H1 (cell line): ENCODE results near the gene RNF208. TPM values are rescaled to one million over a fixed set of nuclear protein-coding genes. Genes with fewer than 3 reads are reported as not detected.

Experiments
- CTCF ChIA-PET: fragments of 300-600 bp; sonication (Branson Sonifier 250); formaldehyde crosslinking; loops from one replicate; lab custom pipeline; 2021; ENCODE audit not compliant: partially characterized antibody; lab: Charles Lee
- POLR2A ChIA-PET: fragments of 300-600 bp; sonication (Branson Sonifier 250); formaldehyde crosslinking; loops from one replicate; lab custom pipeline; 2021; ENCODE audit warnings: inconsistent platforms; ENCODE audit not compliant: partially characterized antibody; lab: Charles Lee
- DNase-seq, 2 experiments: peaks; one replicate each; pipeline versions ENCODE4 v3.0.0 to v3.0.0-alpha.2; 2010 to 2022; ENCODE audit warnings: low spot score in 2 of 2, low read depth in 1 of 2, mixed read lengths in 1 of 2
- FAIRE-seq: peaks from 2 replicates; lab custom pipeline; 2011; peaks lifted over from hg19 to GRCh38; lab: Jason Lieb, UNC
- H2AFZ ChIP-seq: 2 replicates; pipeline ENCODE4 v1.8.1; 2012; ENCODE audit warnings: low read length, inconsistent platforms
- H2AK5ac ChIP-seq: 2 replicates; pipeline ENCODE4 v1.6.1; 2013; ENCODE audit warnings: low read depth, low read length
- H2BK120ac ChIP-seq: replicated peaks from 2 replicates; pipeline ENCODE3; 2013; ENCODE audit warnings: low read depth, low read length, inconsistent platforms
- H2BK12ac ChIP-seq: 2 replicates; pipeline ENCODE4 v1.6.1; 2013; ENCODE audit warnings: low read depth, low read length
- H2BK15ac ChIP-seq: 2 replicates; pipeline ENCODE4 v1.6.1; 2013; ENCODE audit warnings: low read length
- H2BK20ac ChIP-seq: 2 replicates; pipeline ENCODE4 v1.6.1; 2013; ENCODE audit warnings: low read length
- H2BK5ac ChIP-seq: 2 replicates; pipeline ENCODE4 v1.6.1; 2013; ENCODE audit warnings: low read depth, low read length
- H3K14ac ChIP-seq: 2 replicates; pipeline ENCODE4 v1.6.1; 2013; ENCODE audit warnings: inconsistent platforms; ENCODE audit not compliant: insufficient read length
- H3K18ac ChIP-seq: 2 replicates; pipeline ENCODE4 v1.6.1; 2013; ENCODE audit warnings: low read length; ENCODE audit errors: extremely low read depth
- H3K23ac ChIP-seq: 2 replicates; pipeline ENCODE4 v1.6.1; 2013; ENCODE audit warnings: inconsistent platforms; ENCODE audit not compliant: insufficient read length
- H3K23me2 ChIP-seq: 2 replicates; pipeline ENCODE4 v1.6.1; 2013; ENCODE audit warnings: low read depth, low read length
- H3K27ac ChIP-seq: 2 replicates; pipeline ENCODE4 v1.6.1; 2011; ENCODE audit warnings: low read depth, low read length, inconsistent platforms
- H3K27me3 ChIP-seq, 4 experiments: replicated peaks in 1 of 4; 1 replicate in 1 of 4; 2 replicates in 3 of 4; pipeline versions ENCODE4 v1.6.1 to v1.8.1; 2011 to 2013; ENCODE audit warnings: low read length in 3 of 4, mild to moderate bottlenecking in 3 of 4, inconsistent platforms in 2 of 4, mixed read lengths in 2 of 4, moderate library complexity in 1 of 4; ENCODE audit not compliant: control insufficient read depth in 3 of 4, insufficient read depth in 3 of 4; ENCODE audit errors: extremely low read depth in 1 of 4
- H3K36me3 ChIP-seq, 4 experiments: 2 replicates each; pipeline versions ENCODE4 v1.6.1 to v1.8.1; 2011 to 2013; ENCODE audit warnings: mild to moderate bottlenecking in 4 of 4, low read length in 3 of 4, moderate library complexity in 2 of 4, control low read depth in 1 of 4, inconsistent platforms in 1 of 4; ENCODE audit not compliant: insufficient read depth in 4 of 4, control insufficient read depth in 2 of 4
- H3K4ac ChIP-seq: replicated peaks from 2 replicates; pipeline ENCODE3; 2013; ENCODE audit warnings: low read length, low read depth, mixed read lengths, inconsistent platforms; ENCODE audit not compliant: insufficient read length
- H3K4me1 ChIP-seq, 4 experiments: replicated peaks in 1 of 4; 1 replicate in 1 of 4; 2 replicates in 3 of 4; pipeline versions ENCODE4 v1.6.1 to v1.8.1; 2011 to 2013; ENCODE audit warnings: low read length in 3 of 4, inconsistent platforms in 2 of 4, mixed read lengths in 1 of 4; ENCODE audit not compliant: insufficient read depth in 4 of 4, control insufficient read depth in 3 of 4
- H3K4me2 ChIP-seq, 2 experiments: 2 replicates each; pipeline versions ENCODE4 v1.6.1 to v1.8.1; 2011 to 2013; ENCODE audit warnings: low read depth in 2 of 2, low read length in 2 of 2, control low read depth in 1 of 2, inconsistent platforms in 1 of 2, mild to moderate bottlenecking in 1 of 2; ENCODE audit not compliant: insufficient read depth in 1 of 2
- H3K4me3 ChIP-seq, 4 experiments: fragments of 200-600, 300-600 bp in 1 of 4; sonication (generic), shearing (Covaris generic), sonication (Bioruptor Twin) in 1 of 4; 2 replicates each; pipeline versions ENCODE4 v1.5.1 to v1.8.1; 2011 to 2016; ENCODE audit warnings: low read length in 4 of 4, low read depth in 3 of 4, control low read depth in 2 of 4, inconsistent platforms in 2 of 4, mild to moderate bottlenecking in 2 of 4, mixed read lengths in 1 of 4, moderate library complexity in 1 of 4; ENCODE audit not compliant: insufficient read depth in 2 of 4; ENCODE audit errors: extremely low read depth in 1 of 4
- H3K56ac ChIP-seq: replicated peaks from 2 replicates; pipeline ENCODE3; 2013; ENCODE audit warnings: low read depth, mild to moderate bottlenecking, mixed read lengths, low read length, inconsistent platforms; ENCODE audit not compliant: insufficient read length
- H3K79me1 ChIP-seq: 2 replicates; pipeline ENCODE4 v1.6.1; 2013; ENCODE audit warnings: low read depth, low read length, control low read depth
- H3K79me2 ChIP-seq, 2 experiments: 2 replicates each; pipeline versions ENCODE4 v1.6.1 to v1.8.1; 2012 to 2013; ENCODE audit warnings: low read length in 2 of 2, mild to moderate bottlenecking in 2 of 2, inconsistent platforms in 1 of 2; ENCODE audit not compliant: insufficient read depth in 2 of 2, control insufficient read depth in 1 of 2
- H3K9ac ChIP-seq, 4 experiments: replicated peaks in 1 of 4; 1 replicate in 1 of 4; 2 replicates in 3 of 4; pipeline versions ENCODE4 v1.6.1 to v1.8.1; 2011 to 2013; ENCODE audit warnings: low read depth in 3 of 4, low read length in 3 of 4, control low read depth in 2 of 4, mild to moderate bottlenecking in 2 of 4, moderate library complexity in 2 of 4, inconsistent platforms in 1 of 4; ENCODE audit errors: extremely low read depth in 1 of 4
- H3K9me3 ChIP-seq, 2 experiments: 2 replicates each; pipeline versions ENCODE4 v1.6.1 to v1.8.1; 2012 to 2013; ENCODE audit warnings: mild to moderate bottlenecking in 2 of 2, moderate library complexity in 2 of 2, control low read depth in 1 of 2, inconsistent platforms in 1 of 2, low read depth in 1 of 2, low read length in 1 of 2, mixed read lengths in 1 of 2; ENCODE audit not compliant: insufficient read depth in 2 of 2
- H4K20me1 ChIP-seq, 2 experiments: replicated peaks in 1 of 2; 2 replicates each; pipeline versions ENCODE3 to v1.8.1; 2011 to 2013; ENCODE audit warnings: inconsistent platforms in 2 of 2, low read length in 2 of 2, mild to moderate bottlenecking in 1 of 2; ENCODE audit not compliant: insufficient read depth in 2 of 2, control insufficient read depth in 1 of 2
- H4K5ac ChIP-seq: 2 replicates; pipeline ENCODE4 v1.6.1; 2013; ENCODE audit warnings: low read length, low read depth, mixed read lengths, inconsistent platforms; ENCODE audit not compliant: insufficient read length
- H4K8ac ChIP-seq: 2 replicates; pipeline ENCODE4 v1.8.0; 2013; ENCODE audit warnings: mild to moderate bottlenecking, moderate library complexity, low read length, inconsistent platforms; ENCODE audit not compliant: insufficient read depth; ENCODE audit errors: extremely low read depth
- H4K91ac ChIP-seq: replicated peaks from 2 replicates; pipeline ENCODE3; 2013; ENCODE audit warnings: low read length, mixed read lengths, inconsistent platforms; ENCODE audit not compliant: insufficient read length
- EZH2 ChIP-seq: fragments of 200-600 bp; sonication (generic); IDR thresholded peaks from 2 replicates; pipeline ENCODE4 v1.7.1; 2012; ENCODE audit warnings: low read depth, mild to moderate bottlenecking, moderate library complexity, low read length, inconsistent platforms; ENCODE audit not compliant: severe bottlenecking
- HDAC2 ChIP-seq, 2 experiments: fragments of 300-600 bp in 1 of 2; sonication (generic) in 1 of 2; IDR thresholded peaks; 2 replicates each; pipeline ENCODE4 v1.6.1; 2011 to 2012; ENCODE audit warnings: low read depth in 2 of 2, low read length in 2 of 2, mild to moderate bottlenecking in 2 of 2, moderate library complexity in 2 of 2, borderline replicate concordance in 1 of 2, inconsistent platforms in 1 of 2
- JUN ChIP-seq: IDR thresholded peaks from 2 replicates; pipeline ENCODE4 v1.6.1; 2011; ENCODE audit warnings: low read depth, mild to moderate bottlenecking, improper control_type of control experiment, low read length
- KDM4A ChIP-seq: IDR thresholded peaks from one replicate; pipeline ENCODE4 v1.7.1; 2012; ENCODE audit warnings: low read depth, mild to moderate bottlenecking, moderate library complexity, low read length, inconsistent platforms; ENCODE audit not compliant: severe bottlenecking
- NRF1 ChIP-seq: IDR thresholded peaks from 2 replicates; pipeline ENCODE4 v1.6.1; 2011; ENCODE audit warnings: mild to moderate bottlenecking, low read depth, low read length, improper control_type of control experiment
- RBBP5 ChIP-seq: IDR thresholded peaks from 2 replicates; pipeline ENCODE4 v1.7.1; 2012; ENCODE audit warnings: low read depth, mild to moderate bottlenecking, inconsistent platforms, low read length, moderate library complexity, borderline replicate concordance
- SIRT6 ChIP-seq: IDR thresholded peaks from one replicate; pipeline ENCODE4 v1.7.1; 2012; ENCODE audit warnings: low read length, inconsistent platforms
- TBP ChIP-seq: IDR thresholded peaks from 2 replicates; pipeline ENCODE4 v1.6.1; 2011; ENCODE audit warnings: low read depth, low read length, improper control_type of control experiment
- WGBS, 2 experiments: shearing (Covaris generic) in 1 of 2; methylation state at CpG; one replicate each; pipeline versions ENCODE4 v1.1.6 to v1.1.7; 2013 to 2015; ENCODE audit warnings: low lambda C conversion rate in 2 of 2, mixed read lengths in 2 of 2, inconsistent platforms in 1 of 2, low coverage in 1 of 2, missing lambda C conversion rate in 1 of 2; ENCODE audit not compliant: insufficient replicate concordance in 2 of 2, insufficient coverage in 1 of 2, insufficient read length in 1 of 2; ENCODE audit errors: extremely low coverage in 1 of 2, missing lambda C conversion rate in 1 of 2; 5-methylcytosine and 5-hydroxymethylcytosine counted together
- polyA plus RNA-seq, 7 experiments: library from polyadenylated mRNA; depleted of rRNA in 3 of 7; stranded (reverse) in 5 of 7; unstranded in 2 of 7; fragments of >200 nt in 5 of 7; fragments of 200-250 nt in 2 of 7; gene quantifications; 1 replicate in 5 of 7; 2 replicates in 1 of 7; 4 replicates in 1 of 7; pipeline versions ENCODE4 v1.2.1 to v1.2.3, GENCODE V29; 2011 to 2013; ENCODE audit warnings: missing spikeins in 2 of 7, mixed read lengths in 2 of 7
- total RNA-seq: library from RNA; stranded (reverse); fragmentation: NEBNext Ultra II Directional; extraction: Animal tissue kit (Norgen Biotek cat#: 25700); gene quantifications from 2 replicates; pipeline ENCODE4 v1.2.1, GENCODE V29; 2021

Gene RNF208
- total and polyA plus RNA-seq, 2 of the 8 experiments (the other 6 are each of a cell fraction or from before 2014, with no cell fraction given) = 2.7 to 7.7 TPM

GRCh38 chr9:137228506-137228967, 6.5 kb upstream of the RNF208 start:
- no peak overlapping the region for H3K4me2 ChIP-seq
- no peak overlapping the region for H2AK5ac ChIP-seq
- TF ChIP-seq HDAC2 (IDR thresholded peaks at IDR 0.05; ENCODE audit: borderline replicate concordance in 1 of 2, low read depth in 2 of 2, low read length in 2 of 2) = no peak
- no peak for TF ChIP-seq NRF1
- TF ChIP-seq RBBP5 = no peak
- no peak for TF ChIP-seq JUN
- TF ChIP-seq TBP = no peak
- no peak for TF ChIP-seq EZH2
- no peak for TF ChIP-seq SIRT6
- TF ChIP-seq KDM4A = no peak
- TF ChIP-seq, all 59 proteins: peak for 0
- Histone ChIP-seq H3K4ac (no peak overlapping the region), H2BK120ac (no peak overlapping the region), H2AFZ (no peak overlapping the region), H4K20me1 (peaks cover 0 to 1% of the 10 kb centered on the region in 2 experiments), H4K8ac (no peak overlapping the region), H3K79me1 (no peaks in the 10 kb centered on the region), H3K4me1 (peaks cover 0 to 16% (median 5%) of the 10 kb centered on the region in 4 experiments; a peak in 4 of 7 replicates), H4K5ac (no peak overlapping the region), H3K9me3 (no peaks in the 10 kb centered on the region), H3K23ac (no peak overlapping the region), H3K27ac (no peak overlapping the region), H3K27me3 (no peaks in the 10 kb centered on the region; a peak in 1 of 7 replicates), H3K4me3 (no peak overlapping the region), H3K18ac (no peak overlapping the region), H3K79me2 (no peaks in the 10 kb centered on the region), H4K91ac (no peak overlapping the region), H2BK12ac (no peak overlapping the region), H2BK5ac (no peak overlapping the region), H3K9ac (no peak overlapping the region), H2BK15ac (no peak overlapping the region), H3K14ac (no peak overlapping the region), H3K56ac (no peak overlapping the region), H2BK20ac (no peak overlapping the region), H3K36me3 (no peaks in the 10 kb centered on the region), H3K23me2 (peaks cover 4% of the 10 kb centered on the region; the same call in 1 of the 2 replicates)
- WGBS, 2 experiments = 92% methylated on average over 18 of the region's 29 CpGs; no CpG with 5 or more reads in 1 of the 2 experiments
- POLR2A ChIA-PET = interaction anchor here (1.5 to 69.9 kb wide), 4 partner anchors 12 to 40 kb away, joined by 3 to 1462 read pairs (median 12); partner anchors contain the start of genes ANAPC2, NELFB, SSNA1 and STPG3
- DNase-seq = no peak
- FAIRE-seq = no peak
- CTCF ChIA-PET = interaction anchor here (1.1 to 20.2 kb wide), 11 partner anchors 11 to 199 kb away, joined by 3 to 204 read pairs (median 9); partner anchors contain the start of genes ANAPC2, LRRC26, SSNA1 and TOR4A
